Panc1 (cell line): ENCODE data around the gene PLXNC1. TPM values are rescaled to one million over a fixed set of nuclear protein-coding genes. Genes with fewer than 3 reads are reported as not detected.

Experiments
- ATAC-seq: fragments of 200-7000 bp; cut with Tn5 transposase; 2 replicates; pipeline ENCODE4 v1.9.1; 2020; ENCODE audit warnings: mild to moderate bottlenecking, moderate library complexity
- BruUV-seq: library from RNA; stranded (reverse); fragments of 400-500 nt; replicated peaks from 2 replicates; lab custom pipeline; 2021; lab: Mats Ljungman, UMichigan
- CTCF ChIA-PET: fragments of 300-600 bp; sonication (Branson Sonifier 250); formaldehyde crosslinking; loops from one replicate; lab custom pipeline; 2022; ENCODE audit warnings: antibody characterized with exemption; lab: Charles Lee
- POLR2A ChIA-PET: fragments of 300-600 bp; sonication (Branson Sonifier 250); formaldehyde crosslinking; loops from one replicate; lab custom pipeline; 2022; ENCODE audit warnings: antibody characterized with exemption; lab: Charles Lee
- DNase-seq: peaks from one replicate; pipeline ENCODE4 v3.0.0-alpha.2; 2010; ENCODE audit warnings: low read depth, low spot score
- H3K27ac ChIP-seq: 2 replicates; pipeline ENCODE4 v1.5.1; 2011; ENCODE audit warnings: mild to moderate bottlenecking, low read length, inconsistent platforms
- H3K27me3 ChIP-seq: fragments of 200-500 bp; sonication (Bioruptor generic); 2 replicates; pipeline ENCODE4 v1.6.0; 2014; ENCODE audit warnings: low read length, inconsistent platforms; ENCODE audit not compliant: control insufficient read depth, insufficient read depth
- H3K36me3 ChIP-seq: fragments of 200-500 bp; sonication (Bioruptor generic); 2 replicates; pipeline ENCODE4 v1.5.1; 2014; ENCODE audit warnings: inconsistent platforms, mild to moderate bottlenecking, low read length, moderate library complexity; ENCODE audit not compliant: control insufficient read depth, insufficient read depth
- H3K4me1 ChIP-seq: 2 replicates; pipeline ENCODE4 v1.5.1; 2011; ENCODE audit warnings: inconsistent platforms, mild to moderate bottlenecking, low read length, moderate library complexity; ENCODE audit not compliant: control insufficient read depth, insufficient read depth
- H3K4me3 ChIP-seq, 2 experiments: 2 replicates each; pipeline ENCODE4 v1.5.1; 2011 to 2012; ENCODE audit warnings: low read depth in 2 of 2, low read length in 2 of 2, mild to moderate bottlenecking in 2 of 2, inconsistent platforms in 1 of 2, moderate library complexity in 1 of 2
- H3K9me3 ChIP-seq: fragments of 200-500 bp; sonication (Bioruptor generic); 2 replicates; pipeline ENCODE4 v1.5.1; 2014; ENCODE audit warnings: low read depth, mild to moderate bottlenecking, inconsistent platforms, low read length, moderate library complexity; ENCODE audit not compliant: control insufficient read depth, insufficient read depth
- POLR2AphosphoS5 ChIP-seq: IDR thresholded peaks from 2 replicates; pipeline ENCODE4 v1.6.1; 2012; ENCODE audit warnings: mild to moderate bottlenecking, low read depth, low read length, moderate library complexity
- SIN3A ChIP-seq: IDR thresholded peaks from 2 replicates; pipeline ENCODE4 v1.6.1; 2012; ENCODE audit warnings: low read depth, mild to moderate bottlenecking, low read length, moderate library complexity, borderline replicate concordance; ENCODE audit not compliant: insufficient read depth
- TCF7L2 ChIP-seq: IDR thresholded peaks from 2 replicates; pipeline ENCODE4 v1.6.1; 2011; ENCODE audit warnings: mild to moderate bottlenecking, low read depth, low read length, inconsistent platforms
- in situ Hi-C: cut with HindIII; loops from 2 replicates; pipeline ENCODE4 v1.10.0; 2016; ENCODE audit warnings: low sequenced_read_pairs, low pct_unique_long_range_greater_than_20kb
- intact Hi-C: fragments of 100-400 bp; cut with micrococcal nuclease; formaldehyde crosslinking; loops from one replicate; pipeline ENCODE4 v1.10.0; 2022; ENCODE audit not compliant: unreplicated experiment
- total RNA-seq: library from RNA; stranded (reverse); gene quantifications from one replicate; pipeline ENCODE4 v1.2.1, GENCODE V29; 2021; ENCODE audit not compliant: unreplicated experiment
- TF ChIP-seq, protein P1 (sequence below), 2 experiments: IDR thresholded peaks; 2 replicates each; pipeline ENCODE4 v1.6.1; 2011 to 2012; ENCODE audit warnings: low read depth in 2 of 2, control low read depth in 1 of 2, low read length in 1 of 2, mild to moderate bottlenecking in 1 of 2, moderate library complexity in 1 of 2; ENCODE audit not compliant: insufficient read depth in 1 of 2
- TF ChIP-seq, protein P2 (sequence below): fragments of 450-650 bp; IDR thresholded peaks from 2 replicates; pipeline ENCODE4 v1.5.1; 2017; ENCODE audit warnings: mild to moderate bottlenecking

The PLXNC1 gene
- total RNA-seq, 1 experiment from 2014 or later, result 0.57 TPM

DNA sequence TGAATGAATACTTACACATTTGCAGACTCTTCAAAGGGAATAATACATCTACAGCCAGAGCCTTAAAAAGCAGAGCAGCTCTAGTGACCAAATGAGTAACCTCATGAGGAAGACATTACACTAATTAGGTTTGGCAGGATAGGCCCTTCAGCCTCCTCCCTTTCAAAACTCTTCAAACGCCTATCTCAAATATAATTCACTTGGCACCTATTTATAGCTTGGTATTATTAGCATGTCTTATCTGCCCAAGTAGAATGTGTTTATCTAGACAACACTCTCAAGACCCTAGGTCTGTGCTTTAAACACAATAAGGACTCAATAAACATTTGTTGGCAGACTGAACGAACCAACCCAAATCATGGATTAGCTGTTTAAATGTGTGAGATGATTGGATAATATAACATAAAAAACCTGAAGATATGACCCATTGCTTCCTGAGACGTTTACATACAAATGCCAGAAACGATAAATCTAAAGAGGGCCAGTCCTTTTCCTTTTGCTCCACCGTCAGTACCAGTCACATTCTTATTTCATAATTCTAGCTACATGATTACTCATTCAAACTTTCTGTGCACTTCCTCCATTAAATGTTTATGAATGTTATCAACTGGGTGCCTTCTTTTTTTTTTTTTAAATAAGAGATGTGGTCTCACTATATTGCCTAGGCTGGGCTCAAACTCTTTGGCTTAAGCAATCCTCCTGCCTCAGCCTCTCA lies 188.0 kb downstream of the PLXNC1 start:
- Histone ChIP-seq H3K4me1 (no peaks in the 10 kb centered on the region), H3K4me3 (no peak overlapping the region), H3K36me3 (peaks cover 2% of the 10 kb centered on the region), H3K27ac (no peak overlapping the region), H3K9me3 (no peaks in the 10 kb centered on the region), H3K27me3 (no peaks in the 10 kb centered on the region)
- CTCF ChIA-PET, result no interaction called here
- intact Hi-C loops, result no loop called here
- ATAC-seq (no peak), DNase-seq (no peak)
- in situ Hi-C loops, result no loop called here
- POLR2A ChIA-PET, result interaction anchor here (0.5 kb wide), 1 partner anchor 1118 kb away, joined by 6 read pairs; no protein-coding TSS in a partner anchor
- TF ChIP-seq, protein P1, sequence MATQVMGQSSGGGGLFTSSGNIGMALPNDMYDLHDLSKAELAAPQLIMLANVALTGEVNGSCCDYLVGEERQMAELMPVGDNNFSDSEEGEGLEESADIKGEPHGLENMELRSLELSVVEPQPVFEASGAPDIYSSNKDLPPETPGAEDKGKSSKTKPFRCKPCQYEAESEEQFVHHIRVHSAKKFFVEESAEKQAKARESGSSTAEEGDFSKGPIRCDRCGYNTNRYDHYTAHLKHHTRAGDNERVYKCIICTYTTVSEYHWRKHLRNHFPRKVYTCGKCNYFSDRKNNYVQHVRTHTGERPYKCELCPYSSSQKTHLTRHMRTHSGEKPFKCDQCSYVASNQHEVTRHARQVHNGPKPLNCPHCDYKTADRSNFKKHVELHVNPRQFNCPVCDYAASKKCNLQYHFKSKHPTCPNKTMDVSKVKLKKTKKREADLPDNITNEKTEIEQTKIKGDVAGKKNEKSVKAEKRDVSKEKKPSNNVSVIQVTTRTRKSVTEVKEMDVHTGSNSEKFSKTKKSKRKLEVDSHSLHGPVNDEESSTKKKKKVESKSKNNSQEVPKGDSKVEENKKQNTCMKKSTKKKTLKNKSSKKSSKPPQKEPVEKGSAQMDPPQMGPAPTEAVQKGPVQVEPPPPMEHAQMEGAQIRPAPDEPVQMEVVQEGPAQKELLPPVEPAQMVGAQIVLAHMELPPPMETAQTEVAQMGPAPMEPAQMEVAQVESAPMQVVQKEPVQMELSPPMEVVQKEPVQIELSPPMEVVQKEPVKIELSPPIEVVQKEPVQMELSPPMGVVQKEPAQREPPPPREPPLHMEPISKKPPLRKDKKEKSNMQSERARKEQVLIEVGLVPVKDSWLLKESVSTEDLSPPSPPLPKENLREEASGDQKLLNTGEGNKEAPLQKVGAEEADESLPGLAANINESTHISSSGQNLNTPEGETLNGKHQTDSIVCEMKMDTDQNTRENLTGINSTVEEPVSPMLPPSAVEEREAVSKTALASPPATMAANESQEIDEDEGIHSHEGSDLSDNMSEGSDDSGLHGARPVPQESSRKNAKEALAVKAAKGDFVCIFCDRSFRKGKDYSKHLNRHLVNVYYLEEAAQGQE (IDR thresholded peaks at IDR 0.05; ENCODE audit: insufficient read depth in 1 of 2, low read depth in 2 of 2, low read length in 1 of 2), result no peak
- TF ChIP-seq, protein P2, sequence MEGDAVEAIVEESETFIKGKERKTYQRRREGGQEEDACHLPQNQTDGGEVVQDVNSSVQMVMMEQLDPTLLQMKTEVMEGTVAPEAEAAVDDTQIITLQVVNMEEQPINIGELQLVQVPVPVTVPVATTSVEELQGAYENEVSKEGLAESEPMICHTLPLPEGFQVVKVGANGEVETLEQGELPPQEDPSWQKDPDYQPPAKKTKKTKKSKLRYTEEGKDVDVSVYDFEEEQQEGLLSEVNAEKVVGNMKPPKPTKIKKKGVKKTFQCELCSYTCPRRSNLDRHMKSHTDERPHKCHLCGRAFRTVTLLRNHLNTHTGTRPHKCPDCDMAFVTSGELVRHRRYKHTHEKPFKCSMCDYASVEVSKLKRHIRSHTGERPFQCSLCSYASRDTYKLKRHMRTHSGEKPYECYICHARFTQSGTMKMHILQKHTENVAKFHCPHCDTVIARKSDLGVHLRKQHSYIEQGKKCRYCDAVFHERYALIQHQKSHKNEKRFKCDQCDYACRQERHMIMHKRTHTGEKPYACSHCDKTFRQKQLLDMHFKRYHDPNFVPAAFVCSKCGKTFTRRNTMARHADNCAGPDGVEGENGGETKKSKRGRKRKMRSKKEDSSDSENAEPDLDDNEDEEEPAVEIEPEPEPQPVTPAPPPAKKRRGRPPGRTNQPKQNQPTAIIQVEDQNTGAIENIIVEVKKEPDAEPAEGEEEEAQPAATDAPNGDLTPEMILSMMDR, result no peak
- TF ChIP-seq TCF7L2 (no peak), SIN3A (no peak), POLR2AphosphoS5 (no peak)
- BruUV-seq, result no TSS peak

DNA sequence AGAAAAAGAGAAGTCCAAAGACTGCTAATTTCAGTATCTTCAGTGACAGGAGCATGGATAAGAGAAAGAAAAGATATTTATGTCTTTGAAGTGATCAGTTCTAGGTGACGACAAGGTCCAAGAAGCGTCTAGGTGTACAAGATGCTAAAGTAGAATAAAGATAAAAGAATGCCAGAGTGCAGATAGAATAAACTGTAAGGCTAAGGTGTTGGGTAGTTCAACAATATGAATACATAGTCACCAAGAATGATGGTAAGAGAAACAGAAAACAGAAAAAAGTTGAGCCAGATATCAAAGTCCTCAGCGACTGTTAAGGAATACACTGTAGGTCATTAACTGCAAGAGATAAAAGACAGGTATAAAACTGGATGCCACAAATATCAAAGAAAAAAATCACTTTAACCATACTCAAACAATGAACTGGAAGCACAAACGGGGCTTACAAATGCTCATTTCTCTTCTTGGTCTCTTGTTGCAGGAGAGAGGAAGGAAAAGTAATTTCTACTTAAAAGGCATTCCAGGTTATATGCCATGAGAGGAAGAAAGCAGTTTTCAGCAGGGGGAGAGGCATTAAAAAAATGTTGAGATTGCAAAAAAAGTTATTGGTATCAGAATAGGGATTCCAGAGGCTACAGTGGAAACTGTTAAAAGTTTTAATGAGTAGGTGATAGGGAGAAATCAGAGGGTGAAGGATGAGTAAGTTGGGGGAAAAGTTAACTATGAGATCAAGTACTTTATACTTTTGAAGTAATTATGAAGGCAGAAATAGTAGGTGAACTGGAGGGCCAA lies 189.8 kb downstream of the PLXNC1 start:
- no TSS peak for BruUV-seq
- Histone ChIP-seq H3K4me1 (no peaks in the 10 kb centered on the region), H3K36me3 (no peaks in the 10 kb centered on the region; the same call in none of the 2 replicates), H3K27me3 (no peaks in the 10 kb centered on the region), H3K9me3 (no peaks in the 10 kb centered on the region), H3K4me3 (no peak overlapping the region), H3K27ac (no peak overlapping the region)
- no peak for TF ChIP-seq POLR2AphosphoS5
- in situ Hi-C loops (no loop called here), intact Hi-C loops (no loop called here)
- ATAC-seq (no peak), DNase-seq (no peak)
- CTCF ChIA-PET, result no interaction called here
- POLR2A ChIA-PET, result no interaction called here

DNA sequence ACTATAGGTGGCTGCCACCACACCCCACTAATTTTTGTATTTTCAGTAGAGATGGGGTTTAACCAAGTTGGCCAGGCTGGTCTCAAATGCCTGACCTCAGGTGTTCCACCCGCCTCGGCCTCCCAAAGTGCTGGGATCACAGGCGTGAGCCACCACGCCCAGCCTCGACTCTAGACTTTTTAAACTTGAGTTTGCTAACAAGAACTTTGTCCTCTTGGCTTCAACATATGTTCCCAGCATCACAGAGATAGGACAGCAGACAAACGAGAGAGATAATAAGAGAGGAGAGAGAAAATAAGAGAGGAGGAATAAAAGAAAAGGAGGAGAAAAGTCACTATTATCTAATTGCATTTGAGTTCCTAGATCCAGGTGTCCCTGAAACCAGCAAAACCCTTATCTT lies 192.2 kb downstream of the PLXNC1 start:
- no peaks in the 10 kb centered on the region for H3K27me3 ChIP-seq
- in situ Hi-C loops (no loop called here), intact Hi-C loops (no loop called here)
- no peak for TF ChIP-seq TCF7L2
- TF ChIP-seq SIN3A, result no peak
- no peak for TF ChIP-seq POLR2AphosphoS5
- TF ChIP-seq, protein P1 (IDR thresholded peaks at IDR 0.05; ENCODE audit: insufficient read depth in 1 of 2, low read depth in 2 of 2, low read length in 1 of 2), result no peak
- TF ChIP-seq, protein P2, result no peak
- H3K36me3 ChIP-seq, result no peaks in the 10 kb centered on the region
- no peak for ATAC-seq
- H3K4me1 ChIP-seq, result no peaks in the 10 kb centered on the region
- H3K9me3 ChIP-seq, result no peaks in the 10 kb centered on the region
- POLR2A ChIA-PET, result no interaction called here
- no TSS peak for BruUV-seq
- no peak overlapping the region for H3K4me3 ChIP-seq
- no peak overlapping the region for H3K27ac ChIP-seq
- CTCF ChIA-PET, result no interaction called here
- no peak for DNase-seq
